Measurements from ENCODE around the gene CD200. TPM values are rescaled to one million over a fixed set of nuclear protein-coding genes. Genes with fewer than 3 reads are reported as not detected.

CD200 gene
- total and polyA plus RNA-seq, 4 donors, result 0.10 to 0.28 (median 0.20) TPM

- TF ChIP-seq MAX (IDR thresholded peaks at IDR 0.05), result no peak
- TF ChIP-seq ZBTB33 (IDR thresholded peaks at IDR 0.05), result no peak
- TF ChIP-seq SP1 (IDR thresholded peaks at IDR 0.05), result no peak
- no peak for TF ChIP-seq REST (IDR thresholded peaks at IDR 0.05)
- TF ChIP-seq YY1 (IDR thresholded peaks at IDR 0.05), result no peak
- TF ChIP-seq RXRA (IDR thresholded peaks at IDR 0.05), result no peak
- no peak for TF ChIP-seq ATF3 (IDR thresholded peaks at IDR 0.05)
- TF ChIP-seq, protein P1, sequence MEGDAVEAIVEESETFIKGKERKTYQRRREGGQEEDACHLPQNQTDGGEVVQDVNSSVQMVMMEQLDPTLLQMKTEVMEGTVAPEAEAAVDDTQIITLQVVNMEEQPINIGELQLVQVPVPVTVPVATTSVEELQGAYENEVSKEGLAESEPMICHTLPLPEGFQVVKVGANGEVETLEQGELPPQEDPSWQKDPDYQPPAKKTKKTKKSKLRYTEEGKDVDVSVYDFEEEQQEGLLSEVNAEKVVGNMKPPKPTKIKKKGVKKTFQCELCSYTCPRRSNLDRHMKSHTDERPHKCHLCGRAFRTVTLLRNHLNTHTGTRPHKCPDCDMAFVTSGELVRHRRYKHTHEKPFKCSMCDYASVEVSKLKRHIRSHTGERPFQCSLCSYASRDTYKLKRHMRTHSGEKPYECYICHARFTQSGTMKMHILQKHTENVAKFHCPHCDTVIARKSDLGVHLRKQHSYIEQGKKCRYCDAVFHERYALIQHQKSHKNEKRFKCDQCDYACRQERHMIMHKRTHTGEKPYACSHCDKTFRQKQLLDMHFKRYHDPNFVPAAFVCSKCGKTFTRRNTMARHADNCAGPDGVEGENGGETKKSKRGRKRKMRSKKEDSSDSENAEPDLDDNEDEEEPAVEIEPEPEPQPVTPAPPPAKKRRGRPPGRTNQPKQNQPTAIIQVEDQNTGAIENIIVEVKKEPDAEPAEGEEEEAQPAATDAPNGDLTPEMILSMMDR (IDR thresholded peaks at IDR 0.05; ENCODE audit: low read depth, low read length, missing input control), result no peak
- no peak for TF ChIP-seq HNF4G (IDR thresholded peaks at IDR 0.05)
- no peak for TF ChIP-seq JUND (IDR thresholded peaks at IDR 0.05)
- no peak for TF ChIP-seq HNF4A (conservative IDR thresholded peaks at IDR 0.05)
- no peak for TF ChIP-seq FOXA1 (IDR thresholded peaks at IDR 0.05)
- no peak for TF ChIP-seq TAF1 (conservative IDR thresholded peaks at IDR 0.05)
- no peak for TF ChIP-seq EGR1 (IDR thresholded peaks at IDR 0.05; ENCODE audit: low read depth in 2 of 2)
- TF ChIP-seq FOXA2 (IDR thresholded peaks at IDR 0.05), result no peak
- TF ChIP-seq GABPA (IDR thresholded peaks at IDR 0.05 in 1 of 2, conservative IDR thresholded peaks at IDR 0.05 in 1 of 2), result no peak
- no peak for TF ChIP-seq NR2F2 (IDR thresholded peaks at IDR 0.05)
- TF ChIP-seq RAD21 (IDR thresholded peaks at IDR 0.05), result no peak
- H3K9ac ChIP-seq (ENCODE audit: low read depth in 1 of 2, low read length in 2 of 2), result no peak overlapping the region
- H3K9me3 ChIP-seq (ENCODE audit: control insufficient read depth in 4 of 4, low read length in 3 of 4), result no peaks in the 10 kb centered on the region
- no peak overlapping the region for H3K27ac ChIP-seq (ENCODE audit: low read depth in 1 of 2, low read length in 2 of 2)
- H3K36me3 ChIP-seq (ENCODE audit: control insufficient read depth in 4 of 4, insufficient read depth in 3 of 4, low read depth in 1 of 4, low read length in 3 of 4), result no peaks in the 10 kb centered on the region
- no peak for DNase-seq (ENCODE audit: low spot score)
- H3K4me3 ChIP-seq (ENCODE audit: low read depth in 1 of 3, low read length in 3 of 3), result peak overlapping the region in 2 of 3 donors; percentile 8 to 11
- WGBS, result 26% methylated on average over 11 of the region's 11 CpGs
- peaks cover 0 to 3% (median 0%) of the 10 kb centered on the region in 4 donors for H3K4me1 ChIP-seq (ENCODE audit: control insufficient read depth in 4 of 4, insufficient read depth in 4 of 4, low read length in 3 of 4)
- H3K27me3 ChIP-seq (ENCODE audit: control insufficient read depth in 4 of 4, insufficient read depth in 4 of 4, low read length in 3 of 4), result no peaks in the 10 kb centered on the region
Measured at GRCh38 chr3:112303764-112304325, 29.1 kb upstream of the CD200 start.
